GM21723 (cell line): ENCODE results near the gene CHMP6.

Source experiments
- ATAC-seq: cut with Tn5 transposase; IDR thresholded peaks from one replicate; pipeline ENCODE4 v1.9.1; 2021; ENCODE audit warnings: mild to moderate bottlenecking, moderate library complexity; ENCODE audit not compliant: unreplicated experiment

CHMP6 gene

GRCh38 chr17:81042606-81043005 is 51.0 kb downstream of the CHMP6 start:
- no peak for ATAC-seq

DNA sequence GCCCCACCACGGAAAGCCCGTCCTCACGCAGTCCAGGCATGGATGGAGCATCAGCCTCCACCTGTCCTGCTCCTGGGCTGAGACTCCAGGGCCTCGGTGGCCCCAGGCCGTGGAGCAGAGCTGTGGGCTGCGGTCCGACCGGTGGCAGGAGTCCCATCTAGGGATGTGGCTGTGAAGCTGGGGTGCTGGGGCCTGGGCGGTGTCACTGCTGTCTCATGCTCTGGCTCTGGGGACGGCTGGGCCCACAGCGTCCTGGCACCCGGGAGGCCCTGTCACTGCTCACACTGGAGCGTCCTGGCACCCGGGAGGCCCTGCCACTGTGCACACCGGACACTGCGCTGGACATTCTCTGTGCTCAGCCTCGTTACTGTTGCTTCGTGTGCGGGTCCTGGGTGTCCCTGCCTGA is 51.7 kb downstream of the CHMP6 start:
- no peak for ATAC-seq

DNA sequence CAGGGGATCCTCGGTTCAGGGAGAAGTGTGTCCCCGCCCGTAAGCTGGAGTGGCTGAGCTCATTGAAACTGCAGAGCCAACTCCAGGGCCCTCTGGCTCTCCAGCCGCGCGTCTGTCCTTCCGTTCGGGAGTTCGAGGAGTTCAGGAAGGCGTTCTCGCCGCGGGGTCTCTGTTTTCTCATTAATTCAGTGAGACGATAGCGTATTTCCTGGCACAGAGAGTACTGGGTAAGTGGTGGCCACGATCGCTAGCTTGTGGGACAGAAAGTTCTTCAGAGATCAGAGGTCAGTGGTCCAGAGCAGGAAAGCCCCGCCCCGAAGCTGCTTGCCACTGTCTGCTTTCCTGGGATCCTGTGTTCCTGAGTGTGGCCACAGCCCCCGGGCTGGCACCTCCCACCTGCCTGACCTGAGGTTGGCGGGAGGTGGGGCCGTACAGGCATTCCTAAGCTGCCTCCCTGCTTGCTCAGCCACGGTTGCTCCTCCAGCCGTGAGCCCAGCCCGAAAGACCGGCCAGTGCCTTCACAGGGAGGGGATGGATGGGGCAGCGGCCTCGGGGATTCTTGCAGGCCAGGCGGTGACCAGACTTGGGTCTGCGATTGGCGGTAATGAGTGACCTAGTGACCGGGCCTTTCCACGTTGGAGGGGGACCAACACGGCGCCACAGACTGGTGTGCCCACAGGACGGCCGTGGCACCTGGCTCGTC is 52.2 kb downstream of the CHMP6 start:
- ATAC-seq, result no peak

GRCh38 chr17:81044428-81044763 is 52.8 kb downstream of the CHMP6 start:
- ATAC-seq, result no peak

DNA sequence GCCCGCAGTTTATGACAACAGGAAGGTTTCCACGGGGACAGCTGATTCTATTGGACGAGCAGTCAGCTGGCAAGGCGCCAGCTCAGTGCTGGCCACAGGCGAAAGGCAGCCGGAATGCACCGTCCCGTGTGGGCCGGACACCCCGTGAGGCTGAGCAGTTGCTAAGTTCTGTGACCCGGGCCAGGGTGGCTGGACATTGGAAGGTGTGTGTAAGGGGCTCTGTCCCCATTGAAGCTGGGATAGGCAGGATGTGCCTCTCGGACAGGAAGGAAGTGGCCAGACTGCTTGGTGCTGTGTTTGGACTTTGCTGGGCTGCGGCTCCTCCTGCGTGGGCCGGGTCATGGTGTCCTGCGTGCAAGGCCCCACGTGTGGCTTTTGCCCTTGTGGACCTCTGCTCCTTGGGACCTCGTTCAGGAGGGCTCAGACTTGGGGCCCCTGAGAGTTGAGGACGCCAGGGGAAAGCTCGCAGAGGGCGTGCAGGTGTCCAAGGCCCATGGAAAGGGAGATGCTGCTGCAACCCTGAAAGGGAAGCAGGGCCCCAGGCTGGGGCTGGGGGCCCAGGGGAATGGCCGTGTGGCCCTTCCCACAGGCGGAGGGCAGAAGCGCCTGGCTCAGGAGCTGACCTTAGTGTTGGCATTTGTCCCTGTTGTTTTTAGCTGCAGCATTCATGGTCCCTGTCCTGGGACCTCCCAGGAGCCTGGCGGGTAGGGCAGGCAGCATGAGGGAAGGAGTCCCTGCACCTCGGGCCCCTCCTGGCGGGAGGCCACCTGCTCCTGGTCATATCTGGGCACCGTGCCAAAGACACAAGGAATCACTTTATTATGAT is 53.3 kb downstream of the CHMP6 start:
- ATAC-seq, result no peak

DNA sequence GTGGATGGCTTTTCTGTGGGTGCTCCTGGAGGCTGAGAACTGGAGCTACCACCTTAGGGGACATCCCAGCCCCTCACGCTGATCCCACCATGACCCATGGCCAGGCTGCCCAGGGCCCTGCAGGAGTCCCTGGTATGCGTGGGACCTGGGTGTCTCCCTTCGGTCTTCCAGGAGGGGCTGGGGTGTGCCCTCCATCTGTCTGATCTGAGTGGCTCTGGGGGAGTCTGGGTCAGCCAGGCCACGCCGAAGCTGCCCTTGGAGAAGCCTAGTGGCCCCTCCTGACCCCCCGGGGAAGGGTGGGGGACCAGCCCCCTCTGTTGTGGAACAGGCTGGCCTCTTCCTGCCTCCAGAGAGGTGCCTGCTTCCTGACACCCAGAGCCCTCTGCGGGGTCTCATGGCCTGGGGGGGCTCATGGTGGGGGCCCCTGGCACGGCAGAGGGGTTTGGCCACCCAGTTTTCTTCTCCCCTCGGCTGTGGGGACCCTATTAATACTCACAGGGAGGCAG is 54.0 kb downstream of the CHMP6 start:
- no peak for ATAC-seq

- ATAC-seq, result no peak
Observed at GRCh38 chr17:81046132-81046769, 54.6 kb downstream of the CHMP6 start.

GRCh38 chr17:81046770-81047359 is 55.2 kb downstream of the CHMP6 start:
- no peak for ATAC-seq

DNA sequence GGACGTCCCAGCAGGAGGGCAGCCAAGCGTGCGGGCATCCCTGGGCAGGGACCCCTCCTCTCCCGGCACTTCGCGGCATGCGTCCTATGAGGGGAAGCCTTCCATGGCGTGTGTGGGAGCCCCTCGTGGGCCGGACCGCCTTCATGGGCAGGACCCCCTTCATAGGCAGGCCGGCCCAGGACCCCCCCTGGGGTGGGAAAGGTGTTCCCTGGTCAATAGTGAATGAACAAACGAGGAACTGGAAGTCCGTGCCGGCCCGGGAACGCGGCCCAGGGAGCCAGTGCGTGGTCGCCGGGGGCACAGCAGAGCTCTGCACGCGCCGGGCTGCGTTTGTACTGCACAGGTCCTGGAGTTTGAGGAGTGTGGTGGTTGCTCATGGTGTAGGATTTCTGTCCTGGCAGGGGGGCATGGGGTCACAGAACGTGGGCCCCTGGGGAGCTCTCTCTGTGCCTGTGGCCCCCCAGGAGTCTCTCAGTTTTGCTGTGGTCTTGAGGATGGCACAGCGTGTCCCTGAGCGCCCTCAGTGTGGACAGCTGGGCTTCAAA is 57.3 kb downstream of the CHMP6 start:
- no peak for ATAC-seq

DNA sequence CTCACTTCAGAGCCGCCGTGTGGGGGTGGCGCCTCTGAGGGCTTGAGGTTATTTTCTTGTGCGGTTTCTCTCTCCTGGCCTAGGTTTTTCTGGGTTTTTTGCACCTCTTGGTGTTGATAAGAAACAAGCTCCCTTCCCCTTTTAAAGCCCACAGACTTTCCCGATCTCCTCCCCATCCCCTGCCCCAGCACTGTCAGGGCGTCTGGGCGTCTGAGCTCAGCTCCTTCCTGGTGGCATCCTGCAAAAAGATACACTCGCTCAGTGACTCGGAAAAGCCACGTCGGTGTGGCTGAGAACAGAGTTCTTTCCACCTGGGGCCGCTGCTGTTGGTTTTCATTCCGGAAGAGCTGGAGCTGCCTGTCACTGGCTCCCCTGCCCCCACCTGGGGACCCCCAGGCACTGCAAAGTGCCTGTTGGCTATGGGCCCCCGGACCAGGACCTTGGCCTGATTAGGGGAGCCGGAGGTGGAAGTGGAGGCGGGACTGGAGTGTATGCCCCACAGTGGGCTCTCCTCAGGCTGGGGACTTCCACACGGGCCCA is 57.8 kb downstream of the CHMP6 start:
- no peak for ATAC-seq
